T follicular helper cell (primary cell): ENCODE data around the gene PDCD10.

Experiments
- DNase-seq: peaks from one replicate; pipeline ENCODE4 v3.0.0-alpha.2; 2020; ENCODE audit warnings: low read depth
- total RNA-seq, 2 experiments: gene quantifications; one replicate each; lab custom pipeline; 2026; lab: John Stamatoyannopoulos, UW

The PDCD10 gene
- 56.4 to 84.5 reads per million in 2 experiments for total RNA-seq

DNA sequence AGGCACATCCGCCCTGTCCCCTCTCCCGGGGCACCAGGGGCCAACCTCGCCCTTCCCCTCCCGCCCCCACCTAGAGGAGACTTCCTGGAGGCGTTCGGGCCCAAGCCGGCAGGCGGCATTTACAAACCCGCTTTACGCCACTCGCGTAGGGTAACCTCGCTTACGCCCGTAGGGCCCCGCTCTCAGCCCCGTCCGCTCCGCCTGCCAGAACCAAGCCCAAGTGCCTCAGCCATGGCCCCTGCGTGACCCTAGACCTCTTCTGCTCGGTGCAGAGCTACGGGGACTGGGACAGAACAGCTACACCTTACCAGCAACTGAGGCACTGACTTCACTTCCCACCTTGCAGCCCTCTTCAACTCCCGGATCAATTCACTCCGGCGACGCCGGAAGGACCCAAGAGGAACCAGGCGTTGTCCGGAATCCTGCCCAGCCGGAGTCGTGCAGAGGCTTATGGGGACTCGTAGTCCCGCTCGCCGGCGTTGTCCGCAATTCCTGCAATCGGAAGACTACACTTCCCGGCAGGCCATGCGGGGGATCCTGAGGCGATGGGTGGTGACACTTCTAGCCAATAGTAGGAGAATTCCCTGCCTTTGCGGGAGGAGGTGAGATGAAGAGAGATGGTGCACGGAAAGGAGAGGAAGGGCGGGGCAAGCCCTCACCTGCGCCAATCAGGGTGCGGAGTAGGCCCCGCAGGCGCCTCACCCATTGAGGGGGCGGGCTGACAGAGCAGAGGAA is at the start of gene PDCD10:
Gene PDCD10 (minus strand): TSS at position 395 of the 735 bp plus-strand sequence. CDS start 14,735 bp downstream, outside the sequence.
- peak; percentile 96 for DNase-seq

DNA sequence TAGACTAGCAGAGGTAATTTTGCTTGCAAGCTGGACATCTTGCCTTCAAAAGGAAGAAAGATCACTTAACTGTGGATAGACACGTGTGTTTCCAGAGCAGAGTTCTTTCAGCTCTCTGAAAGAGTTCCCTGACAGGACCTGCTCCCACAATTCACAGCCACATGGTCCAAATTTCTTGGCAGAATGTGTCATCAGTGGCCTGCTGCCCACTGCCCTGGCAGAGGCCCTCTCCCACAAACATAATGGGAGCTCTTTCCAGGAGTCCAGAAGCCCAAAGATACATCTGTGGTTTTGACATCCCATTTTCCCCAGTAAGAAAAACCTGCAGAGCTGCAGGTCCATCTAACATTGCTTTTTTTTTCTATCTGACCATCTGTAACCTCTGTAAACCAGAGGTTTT is 49.1 kb upstream of the PDCD10 start:
- DNase-seq, result no peak

DNA sequence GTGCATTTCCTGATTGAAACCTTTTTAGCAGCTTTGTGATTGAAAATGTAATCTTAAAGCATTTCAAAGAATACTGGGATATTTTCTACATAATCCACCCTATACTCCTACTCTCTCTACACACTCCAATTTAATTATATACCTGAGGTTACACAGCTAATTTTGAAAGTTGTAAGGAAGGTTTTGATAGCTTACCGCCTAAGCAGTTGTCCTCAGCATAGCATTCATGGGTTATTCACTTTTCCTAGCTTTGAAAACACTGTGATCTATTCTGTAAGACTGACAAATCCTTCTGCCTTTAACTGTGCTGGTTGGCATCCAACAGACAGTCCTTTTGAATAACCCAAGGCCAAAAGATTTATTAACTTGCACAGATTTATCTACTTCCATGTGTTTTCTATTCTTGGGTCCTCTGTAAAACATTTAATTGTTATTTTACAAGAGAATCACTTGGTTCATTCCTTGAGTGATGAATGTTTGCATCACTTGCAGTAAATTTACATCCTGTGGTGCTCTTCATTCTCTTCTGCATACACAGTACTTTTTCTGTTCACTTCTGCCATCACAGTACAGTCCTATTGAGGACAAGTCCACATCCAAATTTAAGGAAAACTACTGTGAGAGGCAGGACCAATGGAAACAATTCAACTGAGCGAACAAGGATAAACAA is 45.7 kb upstream of the PDCD10 start:
- no peak for DNase-seq

DNA sequence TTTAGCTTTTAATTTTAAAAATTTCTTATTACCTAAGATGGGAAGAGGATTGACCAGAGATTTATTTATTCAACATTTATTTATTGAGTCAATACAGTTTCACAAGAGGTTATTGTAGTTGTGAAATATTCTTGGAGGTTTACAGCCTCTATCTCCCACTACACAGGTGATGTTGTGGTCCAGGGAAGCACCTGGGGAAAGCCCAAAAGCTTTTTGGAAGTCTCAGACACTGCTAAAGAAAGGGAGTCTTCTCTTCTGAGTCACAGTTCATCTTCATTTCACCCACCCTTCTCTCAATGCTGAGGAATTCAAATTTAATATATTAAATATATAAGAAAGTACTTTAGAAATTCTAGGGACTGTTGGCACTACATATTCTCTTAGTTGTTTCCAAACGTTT is 42.7 kb upstream of the PDCD10 start:
- no peak for DNase-seq

DNA sequence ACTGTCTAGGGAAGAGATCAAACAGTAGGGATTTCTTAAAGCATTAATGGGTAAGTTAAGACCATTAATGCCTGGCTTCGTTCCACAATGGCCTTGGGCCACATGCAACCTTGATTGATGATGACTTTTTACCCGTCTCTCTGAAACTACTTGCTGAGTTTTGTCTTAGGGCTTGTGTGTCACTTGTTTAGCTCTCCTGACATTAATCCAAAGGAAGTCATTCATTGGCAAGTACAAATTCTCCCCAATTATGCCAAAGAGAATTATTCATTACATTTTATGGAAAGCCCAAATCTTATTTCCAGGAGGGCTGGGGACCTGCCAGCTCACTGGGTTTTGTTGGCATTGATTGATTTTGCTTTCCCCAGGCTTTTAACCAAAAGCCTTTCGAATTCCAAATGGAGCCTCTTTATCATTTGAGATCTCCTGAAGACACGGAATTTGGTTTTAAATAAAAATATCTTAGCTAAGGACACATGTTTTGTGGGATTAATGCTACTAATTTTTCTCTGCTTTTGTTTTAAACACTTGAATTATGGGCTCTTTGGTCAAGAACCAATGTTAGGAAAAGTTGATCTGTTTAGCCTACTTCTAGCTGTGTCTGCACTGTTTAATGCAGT is 41.5 kb upstream of the PDCD10 start:
- no peak for DNase-seq

DNA sequence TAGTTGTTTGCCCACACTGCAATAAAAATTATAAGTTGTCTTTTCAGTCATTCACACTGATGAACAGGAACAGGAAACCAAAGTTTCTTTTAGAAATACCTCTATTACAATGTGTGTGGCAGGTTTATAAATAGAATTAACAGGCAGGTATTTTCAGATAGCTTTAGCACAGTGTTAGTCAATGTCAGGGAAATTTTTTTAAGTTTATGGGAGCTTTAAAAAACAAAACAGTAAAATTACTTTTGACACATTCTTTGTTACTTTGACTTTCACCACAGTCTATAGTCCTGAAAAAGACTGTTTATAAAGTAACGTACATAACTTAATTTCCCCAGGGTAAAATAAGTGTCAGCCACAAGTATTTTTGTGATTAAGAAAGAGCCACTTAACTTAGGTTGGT is 38.9 kb upstream of the PDCD10 start:
- DNase-seq, result no peak

DNA sequence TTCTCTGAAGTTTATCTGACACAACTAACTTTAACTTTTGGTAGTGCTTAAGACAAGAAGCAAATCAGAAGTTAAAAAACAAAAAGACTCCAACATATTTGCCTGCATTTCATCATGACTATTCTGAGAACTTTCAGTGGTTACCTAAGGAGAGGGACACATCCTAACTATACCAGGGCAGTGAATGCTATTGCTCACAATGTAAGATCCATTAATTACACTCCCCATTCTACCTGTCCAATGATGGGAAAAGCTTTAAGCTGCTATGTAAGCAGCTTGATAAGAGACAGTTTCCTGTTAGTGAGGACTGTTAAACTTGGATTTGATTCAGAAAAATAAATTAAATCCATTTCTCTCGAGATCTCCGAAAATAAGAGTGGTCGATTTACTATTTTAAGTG is 38.3 kb upstream of the PDCD10 start:
- DNase-seq, result no peak

DNA sequence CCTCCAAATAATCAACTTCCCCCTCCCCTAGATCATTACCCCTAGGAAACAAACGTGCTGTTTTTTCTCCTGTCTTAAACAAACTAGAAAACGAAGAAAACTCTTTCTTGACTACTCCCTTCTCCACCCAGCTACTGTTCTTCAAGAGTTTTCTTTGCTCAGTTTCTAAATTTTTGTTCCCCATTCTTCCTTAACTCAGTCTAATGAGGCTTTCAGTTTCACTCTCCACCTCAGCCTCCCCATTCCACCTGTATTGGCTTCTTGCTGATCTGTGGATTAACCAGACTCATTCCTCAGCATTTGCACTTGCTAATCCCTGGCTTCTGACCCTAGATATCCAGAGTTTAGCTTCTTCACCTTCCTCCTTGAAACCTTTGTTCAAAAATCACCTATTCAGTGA is 27.6 kb upstream of the PDCD10 start:
- DNase-seq, result no peak

DNA sequence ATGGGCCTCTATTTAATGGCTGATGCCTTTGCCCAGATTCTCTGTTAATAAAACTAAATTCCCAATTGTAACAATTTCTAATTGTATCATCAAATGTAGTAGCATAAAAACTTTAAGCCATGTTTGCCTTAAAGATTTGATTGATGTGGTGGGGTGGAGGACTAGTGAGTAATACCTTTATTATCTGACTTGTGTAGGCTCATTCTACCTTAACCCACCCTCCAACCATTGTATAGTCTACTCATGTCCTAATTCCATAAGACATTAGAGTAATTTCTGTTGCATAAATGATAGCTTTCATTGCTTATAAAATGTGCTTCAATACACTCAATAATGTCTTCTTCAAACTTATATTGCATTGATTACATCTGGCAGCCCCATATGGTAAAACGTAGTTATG is 26.6 kb upstream of the PDCD10 start:
- DNase-seq, result no peak

DNA sequence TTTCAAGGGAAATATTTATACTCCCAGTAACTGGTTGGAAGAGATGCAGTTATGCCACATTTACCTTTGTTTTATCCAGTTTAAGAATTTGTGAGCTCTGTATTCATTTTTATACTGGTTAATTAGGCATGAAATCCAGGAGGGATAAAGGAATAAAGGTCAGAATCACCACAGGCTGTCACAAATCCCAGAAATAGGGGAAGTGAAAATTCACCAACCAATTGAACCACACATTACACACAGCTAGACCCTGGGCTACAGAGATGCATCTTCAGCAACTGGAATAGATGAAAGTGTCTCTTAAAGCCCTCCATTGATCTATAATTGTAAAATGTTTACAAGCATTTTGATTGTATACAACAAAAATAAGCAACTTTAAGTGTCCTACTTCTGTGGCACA is 19.4 kb upstream of the PDCD10 start:
- DNase-seq, result no peak

DNA sequence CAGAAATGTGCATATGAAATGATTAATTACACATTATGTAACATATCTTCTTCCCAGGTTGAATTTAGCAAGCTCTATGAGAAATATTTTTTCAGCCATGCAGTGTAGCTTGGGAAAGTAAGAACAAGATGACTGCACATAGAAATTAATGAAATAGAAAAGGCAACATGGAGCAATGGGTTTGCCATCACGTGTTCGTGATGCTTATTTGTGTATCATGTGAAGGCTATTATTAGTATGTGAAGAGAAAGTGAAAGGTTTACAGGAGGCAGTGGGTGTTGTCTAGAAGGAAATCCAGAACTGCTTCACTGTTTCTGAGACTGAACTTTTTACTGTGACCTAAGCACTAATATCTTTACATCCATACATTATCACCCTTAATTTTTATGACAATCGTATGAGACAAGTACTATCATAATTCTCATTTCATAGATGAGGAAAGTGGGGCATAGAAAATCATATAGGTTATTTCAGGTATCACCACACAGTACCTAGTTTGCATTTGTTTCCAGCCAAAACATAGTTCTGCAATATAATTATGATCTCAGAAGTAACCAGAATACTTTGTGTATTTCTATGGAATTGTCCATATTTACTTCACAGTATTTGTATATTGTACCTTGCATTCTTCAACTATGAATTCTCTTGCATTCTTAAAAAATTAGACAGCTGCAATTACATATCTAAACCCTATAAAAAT is 15.7 kb upstream of the PDCD10 start:
- no peak for DNase-seq

DNA sequence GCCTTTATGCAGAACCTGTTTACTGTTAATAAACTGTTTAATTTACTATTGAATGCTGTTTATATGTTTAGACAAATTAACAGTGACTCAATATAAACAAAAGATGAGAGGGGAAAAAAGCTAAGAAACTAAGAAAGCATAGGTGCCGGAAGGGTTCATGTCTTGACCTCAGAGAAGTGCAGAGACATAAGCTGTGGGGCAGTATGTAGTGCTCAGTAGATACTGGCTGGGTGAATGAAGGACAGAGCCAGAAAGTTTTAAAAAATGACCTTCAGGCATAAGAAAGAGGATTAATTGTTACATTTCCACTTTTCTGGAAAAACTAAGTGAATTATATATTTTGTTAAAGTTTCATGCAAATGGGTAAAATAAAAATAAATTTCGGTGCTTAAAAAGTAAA is 15.0 kb upstream of the PDCD10 start:
- no peak for DNase-seq

DNA sequence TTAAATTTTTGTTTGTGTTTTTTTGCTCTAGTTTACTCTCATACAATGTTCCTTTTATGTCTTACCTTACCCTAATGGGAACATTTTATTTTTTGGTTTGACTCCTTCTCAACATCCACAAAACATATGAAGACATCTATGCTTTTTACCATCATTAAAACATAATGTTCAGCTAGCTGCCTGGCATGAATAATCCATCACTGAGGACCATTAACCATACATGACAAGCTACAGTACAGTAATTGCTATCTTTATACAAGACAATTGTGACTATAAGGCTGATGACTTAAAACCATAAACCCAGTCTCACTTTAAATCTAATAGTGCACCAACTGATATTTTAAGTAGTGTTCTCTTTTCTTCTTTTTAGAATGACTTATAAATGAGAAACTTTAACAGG is 14.5 kb upstream of the PDCD10 start:
- DNase-seq, result no peak

DNA sequence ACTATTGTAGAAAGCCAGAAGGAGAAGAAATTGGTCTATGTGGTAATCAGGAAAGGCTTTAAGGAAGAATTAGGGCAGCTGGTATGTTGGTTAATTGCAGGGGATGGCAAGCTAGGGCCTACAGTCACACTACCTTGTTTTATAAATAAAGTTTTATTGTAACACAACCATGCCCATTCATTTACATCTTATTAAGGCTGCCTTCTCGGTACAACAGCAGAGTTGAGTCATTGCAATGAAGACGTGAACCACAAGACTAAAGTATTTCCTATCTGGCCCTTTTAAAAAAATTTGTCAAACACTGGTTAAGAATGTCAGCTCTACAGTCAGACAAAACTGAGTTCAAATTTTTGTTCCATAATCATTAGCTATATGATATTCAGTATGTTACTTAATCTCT is 9.1 kb upstream of the PDCD10 start:
- no peak for DNase-seq

DNA sequence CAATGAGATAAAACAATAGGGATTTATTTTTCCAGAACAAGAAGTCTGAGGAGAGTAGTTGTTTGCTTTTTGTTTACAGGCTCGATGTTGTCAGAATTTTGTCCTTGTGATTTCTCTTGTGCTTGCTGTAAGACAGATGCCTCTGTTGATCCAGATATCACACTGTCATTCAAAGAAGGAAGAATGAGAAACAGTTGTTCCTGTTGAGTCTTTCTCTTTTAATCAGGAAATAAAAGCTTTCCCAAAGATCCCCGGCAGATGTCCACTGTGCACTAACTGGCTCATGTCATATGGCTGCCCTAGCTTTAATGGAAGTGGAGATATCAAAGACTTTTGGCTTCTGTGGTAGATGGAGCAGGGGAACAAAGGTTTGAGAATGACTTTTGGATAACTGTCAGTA is 7.6 kb upstream of the PDCD10 start:
- no peak for DNase-seq

DNA sequence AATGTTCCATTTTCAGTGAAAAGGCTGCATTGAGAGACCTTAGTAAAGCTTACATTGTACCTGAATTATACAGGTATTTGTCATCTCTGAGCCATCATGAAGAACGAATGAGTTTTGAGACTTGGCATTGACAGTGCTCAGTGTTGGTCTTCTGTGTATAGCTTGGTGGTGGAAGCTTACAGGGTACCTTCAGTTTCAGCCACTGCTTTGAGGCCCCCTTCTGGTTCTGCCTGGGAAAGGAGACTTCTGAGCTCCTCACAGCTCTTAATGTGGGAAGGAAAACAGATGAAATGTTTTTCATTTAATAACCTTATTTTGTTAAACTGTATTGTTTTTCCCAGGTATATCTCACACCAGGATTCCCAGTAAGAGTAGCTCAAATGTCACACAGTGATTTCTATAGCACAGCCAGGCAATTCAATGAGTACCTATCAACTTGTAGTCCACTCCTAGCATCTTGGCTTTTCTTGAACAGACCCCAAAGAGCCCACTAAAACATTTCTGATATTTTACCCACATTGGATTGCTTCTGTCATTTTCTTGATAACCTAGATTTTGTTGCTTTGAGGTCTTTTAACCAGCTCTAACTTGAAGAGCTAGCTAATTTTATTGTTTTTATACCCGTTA is 6.4 kb upstream of the PDCD10 start:
- DNase-seq, result no peak

DNA sequence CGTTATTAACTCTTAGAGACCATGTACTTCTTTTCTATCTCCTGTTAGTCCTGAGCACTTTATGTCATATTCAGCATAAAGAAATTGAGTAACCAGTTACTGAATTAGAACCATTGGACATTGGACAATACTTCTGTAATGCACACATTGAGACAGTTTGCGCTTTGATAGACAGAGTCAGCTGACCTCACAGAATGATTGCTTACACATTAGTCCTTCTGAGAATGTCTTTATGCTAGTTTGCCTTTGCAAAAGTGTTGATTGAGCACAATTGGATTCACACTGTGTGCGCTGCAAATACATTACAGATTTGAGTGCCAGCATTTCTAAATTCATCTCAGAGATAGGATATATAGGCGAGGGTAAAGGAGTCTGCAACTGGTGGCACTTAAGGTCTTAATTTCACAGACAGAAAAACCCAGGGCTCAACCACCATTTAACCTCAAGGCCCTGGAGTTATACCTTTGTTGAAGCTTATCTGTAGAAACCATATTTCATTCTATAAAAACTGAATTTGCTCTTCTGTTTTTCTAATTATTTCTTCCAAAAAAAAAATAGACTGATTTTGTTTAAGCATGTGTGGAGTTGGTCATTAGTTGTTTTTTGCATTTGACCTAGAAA is 4.6 kb upstream of the PDCD10 start:
- no peak for DNase-seq

DNA sequence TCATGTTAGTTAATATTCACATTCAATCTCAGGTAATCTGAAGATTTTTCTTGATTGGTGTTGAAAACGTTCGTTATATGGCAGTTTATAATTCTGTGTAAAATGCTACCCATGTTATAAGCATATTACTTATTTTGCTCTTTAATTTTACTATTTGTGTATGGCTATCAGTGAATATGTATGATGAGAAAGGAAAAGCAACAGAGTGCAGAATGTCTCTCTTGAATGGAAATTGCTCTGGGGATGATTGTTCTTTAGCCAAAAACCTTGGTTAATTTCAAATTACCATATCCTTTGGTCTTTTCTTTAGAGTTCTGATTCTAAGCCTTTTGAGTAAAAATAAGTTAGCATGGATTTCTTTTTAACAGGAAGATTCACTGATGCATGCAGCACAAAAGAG is 3.3 kb upstream of the PDCD10 start:
- no peak for DNase-seq

DNA sequence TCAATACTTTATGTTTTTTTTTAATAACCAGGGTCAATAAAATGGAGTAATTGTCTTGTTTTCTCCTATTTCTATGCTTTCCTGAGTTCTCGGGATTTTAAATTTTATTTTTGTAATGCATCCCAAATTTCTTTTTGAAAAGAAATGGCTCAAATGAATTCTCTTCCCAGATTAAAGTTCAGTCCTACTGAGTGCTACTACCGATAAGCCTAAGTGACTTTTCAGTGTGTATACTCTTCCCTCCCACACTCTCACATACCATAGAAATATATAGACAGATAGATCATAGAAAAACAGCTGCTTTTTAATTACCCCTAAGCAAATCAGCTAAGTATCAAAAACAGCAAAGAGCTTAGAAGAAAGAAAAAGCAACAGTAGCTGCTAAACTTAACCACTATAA is 2.3 kb upstream of the PDCD10 start:
- no peak for DNase-seq

DNA sequence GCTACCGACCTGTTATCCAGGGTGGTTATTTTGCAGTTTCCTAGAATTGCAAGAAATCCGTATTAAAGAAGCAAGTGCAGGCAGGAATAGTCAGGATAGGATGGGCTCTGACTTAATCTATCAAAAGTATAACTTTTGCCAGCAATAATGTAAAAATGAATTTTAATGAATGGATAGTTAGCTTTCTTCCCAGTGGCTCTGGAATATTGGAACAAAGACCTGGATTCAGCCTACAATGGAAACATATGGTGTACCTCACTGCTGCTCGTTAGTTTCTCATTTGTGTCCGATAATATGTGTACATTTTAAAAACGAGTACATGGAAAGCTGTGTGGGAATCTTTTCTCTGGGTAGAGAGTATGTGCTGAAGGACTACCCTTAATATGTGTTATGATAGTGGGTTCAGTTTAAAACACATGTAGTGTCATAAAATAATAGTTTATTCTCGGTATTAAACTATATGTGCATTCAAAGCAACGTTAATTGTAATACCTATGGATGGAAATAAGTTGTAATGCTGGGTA is 1.6 kb upstream of the PDCD10 start:
- DNase-seq, result no peak
